ENCODE measurements around the gene RRAGD. TPM values are rescaled to one million over a fixed set of nuclear protein-coding genes. Genes with fewer than 3 reads are reported as not detected.

RRAGD gene
- total RNA-seq, 2 donors from 2014 or later, result 0.95 to 2.0 TPM

GRCh38 chr6:89386917-89387491, 25.1 kb downstream of the RRAGD start:
- H3K4me3 ChIP-seq (ENCODE audit: low read length), result no peak overlapping the region
- H3K36me3 ChIP-seq (ENCODE audit: control insufficient read depth, insufficient read depth, low read length), result no peaks in the 10 kb centered on the region
- no peaks in the 10 kb centered on the region for H3K9me3 ChIP-seq (ENCODE audit: control insufficient read depth, low read length)
- H3K27ac Mint-ChIP-seq, result no peak overlapping the region
- WGBS, 2 experiments (ENCODE audit: insufficient coverage in 1 of 2, insufficient read length in 1 of 2), result 87 to 95% methylated on average over 5 to 6 of the region's 6 CpGs
- no peaks in the 10 kb centered on the region for H3K27me3 ChIP-seq (ENCODE audit: control insufficient read depth, insufficient read depth, low read length, poor library complexity, severe bottlenecking)
- peaks cover 9% of the 10 kb centered on the region for H3K27me3 Mint-ChIP-seq (ENCODE audit: insufficient read depth)
- no peaks in the 10 kb centered on the region for H3K4me1 ChIP-seq (ENCODE audit: control insufficient read depth, insufficient read depth, low read length)
- no peaks in the 10 kb centered on the region for H3K36me3 Mint-ChIP-seq (ENCODE audit: low read depth)
- H3K4me1 Mint-ChIP-seq, result no peaks in the 10 kb centered on the region
- DNase-seq, result no peak
- no peak overlapping the region for H3K4me3 Mint-ChIP-seq
- H3K27ac ChIP-seq (ENCODE audit: low read depth, low read length), result no peak overlapping the region
- peaks cover 2% of the 10 kb centered on the region for H3K9me3 Mint-ChIP-seq
- no peak for TF ChIP-seq CTCF (conservative IDR thresholded peaks at IDR 0.05)
- no peak overlapping the region for H3K9ac ChIP-seq (ENCODE audit: extremely low read depth, low read length, poor library complexity, severe bottlenecking)

- no peaks in the 10 kb centered on the region for H3K9me3 ChIP-seq (ENCODE audit: control insufficient read depth, low read length)
- H3K4me3 Mint-ChIP-seq, result no peak overlapping the region
- DNase-seq, result no peak
- no peaks in the 10 kb centered on the region for H3K4me1 Mint-ChIP-seq
- peaks cover 16% of the 10 kb centered on the region for H3K27me3 Mint-ChIP-seq (ENCODE audit: insufficient read depth)
- no peak overlapping the region for H3K27ac Mint-ChIP-seq
- no peaks in the 10 kb centered on the region for H3K4me1 ChIP-seq (ENCODE audit: control insufficient read depth, insufficient read depth, low read length)
- whole genome bisulfite sequencing, 2 experiments (ENCODE audit: insufficient coverage in 1 of 2, insufficient read length in 1 of 2), result 96 to 97% methylated on average over 7 of the region's 7 CpGs
- TF ChIP-seq CTCF (conservative IDR thresholded peaks at IDR 0.05), result no peak
- no peak overlapping the region for H3K4me3 ChIP-seq (ENCODE audit: low read length)
- no peak overlapping the region for H3K27ac ChIP-seq (ENCODE audit: low read depth, low read length)
- no peaks in the 10 kb centered on the region for H3K36me3 Mint-ChIP-seq (ENCODE audit: low read depth)
- H3K36me3 ChIP-seq (ENCODE audit: control insufficient read depth, insufficient read depth, low read length), result no peaks in the 10 kb centered on the region
- no peaks in the 10 kb centered on the region for H3K9me3 Mint-ChIP-seq
- H3K9ac ChIP-seq (ENCODE audit: extremely low read depth, low read length, poor library complexity, severe bottlenecking), result no peak overlapping the region
- H3K27me3 ChIP-seq (ENCODE audit: control insufficient read depth, insufficient read depth, low read length, poor library complexity, severe bottlenecking), result no peaks in the 10 kb centered on the region
These were observed 26.2 kb downstream of the RRAGD start for GRCh38 chr6:89385846-89386245.

GRCh38 chr6:89385156-89385667, 26.9 kb downstream of the RRAGD start:
- Mint-ChIP-seq H3K9me3 (no peaks in the 10 kb centered on the region), H3K27me3 (ENCODE audit: insufficient read depth) (peaks cover 21% of the 10 kb centered on the region), H3K36me3 (ENCODE audit: low read depth) (no peaks in the 10 kb centered on the region), H3K4me1 (no peaks in the 10 kb centered on the region), H3K4me3 (no peak overlapping the region), H3K27ac (no peak overlapping the region)
- Histone ChIP-seq H3K9ac (ENCODE audit: extremely low read depth, low read length, poor library complexity, severe bottlenecking) (no peak overlapping the region), H3K27ac (ENCODE audit: low read depth, low read length) (no peak overlapping the region), H3K4me3 (ENCODE audit: low read length) (no peak overlapping the region), H3K36me3 (ENCODE audit: control insufficient read depth, insufficient read depth, low read length) (no peaks in the 10 kb centered on the region), H3K27me3 (ENCODE audit: control insufficient read depth, insufficient read depth, low read length, poor library complexity, severe bottlenecking) (no peaks in the 10 kb centered on the region), H3K4me1 (ENCODE audit: control insufficient read depth, insufficient read depth, low read length) (no peaks in the 10 kb centered on the region), H3K9me3 (ENCODE audit: control insufficient read depth, low read length) (no peaks in the 10 kb centered on the region)
- no peak for DNase-seq
- no peak for TF ChIP-seq CTCF (conservative IDR thresholded peaks at IDR 0.05)
- 84 to 90% methylated on average over 1 to 5 of the region's 5 CpGs for WGBS, 2 experiments (ENCODE audit: insufficient coverage in 1 of 2, insufficient read length in 1 of 2)
